Breast epithelium (tissue), 4 donors: ENCODE data around the gene IL1RAPL2. TPM values are rescaled to one million over a fixed set of nuclear protein-coding genes. Genes with fewer than 3 reads are reported as not detected.

Experiments used
- DNase-seq, 2 donors: peaks; one replicate each; pipeline ENCODE4 v3.0.0-alpha.2; 2019; ENCODE audit warnings: low spot score in 2 of 2
- H3K27ac ChIP-seq, 2 donors: fragments of 200-600 bp; sonication (generic) in 1 of 2; one replicate each; pipeline ENCODE4 v1.5.1; 2016 to 2019; ENCODE audit warnings: mild to moderate bottlenecking in 1 of 2
- H3K27me3 ChIP-seq, 2 donors: fragments of 200-600 bp; sonication (generic) in 1 of 2; one replicate each; pipeline versions ENCODE4 v1.5.1 to v1.6.0; 2017 to 2019; ENCODE audit warnings: control low read depth in 1 of 2, mild to moderate bottlenecking in 1 of 2
- H3K36me3 ChIP-seq: fragments of 200-600 bp; one replicate; pipeline ENCODE4 v1.5.1; 2019
- H3K4me1 ChIP-seq, 2 donors: fragments of 200-600 bp; sonication (generic); one replicate each; pipeline ENCODE4 v1.5.1; 2016 to 2019; ENCODE audit warnings: control low read depth in 1 of 2
- H3K4me3 ChIP-seq, 3 donors: fragments of 200-600 bp; sonication (generic); 1 replicate in 2 of 3; 2 replicates in 1 of 3; pipeline ENCODE4 v1.5.1; 2016 to 2019; ENCODE audit warnings: mild to moderate bottlenecking in 3 of 3, moderate library complexity in 2 of 3
- H3K9me3 ChIP-seq, 2 donors: fragments of 200-600 bp; sonication (generic) in 1 of 2; one replicate each; pipeline ENCODE4 v1.5.1; 2016 to 2019; ENCODE audit warnings: control low read depth in 1 of 2
- CTCF ChIP-seq, 3 donors: fragments of 450-650 bp; IDR thresholded peaks; one replicate each; pipeline ENCODE4 v1.5.1; 2016 to 2017; ENCODE audit warnings: antibody characterized with exemption in 3 of 3, mild to moderate bottlenecking in 3 of 3, moderate library complexity in 3 of 3
- POLR2A ChIP-seq: fragments of 450-650 bp; IDR thresholded peaks from one replicate; pipeline ENCODE4 v1.6.1; 2016; ENCODE audit warnings: antibody characterized with exemption, mild to moderate bottlenecking, moderate library complexity
- POLR2AphosphoS5 ChIP-seq, 3 donors: sonication (generic); formaldehyde crosslinking; IDR thresholded peaks; one replicate each; pipeline ENCODE4 v1.6.1; 2017; ENCODE audit warnings: antibody characterized with exemption in 3 of 3
- intact Hi-C: fragments of 100-400 bp; cut with DNase I; formaldehyde crosslinking; loops from one replicate; pipeline ENCODE4 v1.15.1; 2023; ENCODE audit warnings: low total_unique reads
- total RNA-seq, 3 donors: library from RNA; depleted of rRNA; stranded (reverse); fragments of >200 nt; gene quantifications; one replicate each; pipeline ENCODE4 v1.1.0, GENCODE V29; 2016

Gene IL1RAPL2
- total RNA-seq, 3 donors from 2014 or later: 0.44 to 0.66 TPM; not detected in 1

- Histone ChIP-seq H3K4me3 (no peak overlapping the region), H3K27me3 (peaks cover 0 to 37% of the 10 kb centered on the region in 2 donors), H3K36me3 (no peaks in the 10 kb centered on the region), H3K9me3 (no peaks in the 10 kb centered on the region), H3K27ac (no peak overlapping the region), H3K4me1 (no peaks in the 10 kb centered on the region)
- TF ChIP-seq POLR2A (no peak), POLR2AphosphoS5 (IDR thresholded peaks at IDR 0.05) (no peak), CTCF (IDR thresholded peaks at IDR 0.05) (no peak)
- intact Hi-C loops: no loop called here
- no peak for DNase-seq
Measured at GRCh38 chrX:104833401-104833800, 267.4 kb downstream of the IL1RAPL2 start.

- peaks cover 0 to 14% of the 10 kb centered on the region in 2 donors for H3K27me3 ChIP-seq
- H3K4me3 ChIP-seq: no peak overlapping the region
- TF ChIP-seq CTCF (IDR thresholded peaks at IDR 0.05) (no peak), POLR2AphosphoS5 (IDR thresholded peaks at IDR 0.05) (no peak), POLR2A (no peak)
- H3K36me3 ChIP-seq: no peaks in the 10 kb centered on the region
- DNase-seq: no peak
- H3K9me3 ChIP-seq: no peaks in the 10 kb centered on the region
- H3K4me1 ChIP-seq: no peaks in the 10 kb centered on the region
- no peak overlapping the region for H3K27ac ChIP-seq
- intact Hi-C loops: no loop called here
Measured at GRCh38 chrX:104842646-104843045, 276.6 kb downstream of the IL1RAPL2 start.

GRCh38 chrX:104852241-104852640, 286.2 kb downstream of the IL1RAPL2 start:
- no peak overlapping the region for H3K4me3 ChIP-seq
- no peak overlapping the region for H3K27ac ChIP-seq
- intact Hi-C loops: no loop called here
- H3K4me1 ChIP-seq: no peaks in the 10 kb centered on the region
- no peak for TF ChIP-seq POLR2A
- no peak for TF ChIP-seq POLR2AphosphoS5 (IDR thresholded peaks at IDR 0.05)
- TF ChIP-seq CTCF (IDR thresholded peaks at IDR 0.05): no peak
- peaks cover 0 to 25% of the 10 kb centered on the region in 2 donors for H3K27me3 ChIP-seq
- no peak for DNase-seq
- H3K36me3 ChIP-seq: no peaks in the 10 kb centered on the region
- H3K9me3 ChIP-seq: no peaks in the 10 kb centered on the region

GRCh38 chrX:104854188-104854587, 288.2 kb downstream of the IL1RAPL2 start:
- Histone ChIP-seq H3K4me3 (no peak overlapping the region), H3K27me3 (peaks cover 0 to 39% of the 10 kb centered on the region in 2 donors), H3K36me3 (no peaks in the 10 kb centered on the region), H3K9me3 (no peaks in the 10 kb centered on the region), H3K27ac (no peak overlapping the region), H3K4me1 (no peaks in the 10 kb centered on the region)
- intact Hi-C loops: no loop called here
- no peak for TF ChIP-seq POLR2A
- TF ChIP-seq POLR2AphosphoS5 (IDR thresholded peaks at IDR 0.05): no peak
- TF ChIP-seq CTCF (IDR thresholded peaks at IDR 0.05): no peak
- no peak for DNase-seq

GRCh38 chrX:104854790-104855340, 288.9 kb downstream of the IL1RAPL2 start:
- Histone ChIP-seq H3K4me1 (no peaks in the 10 kb centered on the region), H3K4me3 (no peak overlapping the region), H3K9me3 (no peaks in the 10 kb centered on the region), H3K27me3 (peaks cover 0 to 43% of the 10 kb centered on the region in 2 donors), H3K27ac (no peak overlapping the region), H3K36me3 (no peaks in the 10 kb centered on the region)
- no peak for DNase-seq
- TF ChIP-seq POLR2AphosphoS5 (IDR thresholded peaks at IDR 0.05) (no peak), POLR2A (no peak), CTCF (IDR thresholded peaks at IDR 0.05) (no peak)
- intact Hi-C loops: no loop called here
